Esophagus squamous epithelium (tissue), 5 donors: Measurements from ENCODE around the gene CYTH3. TPM values are rescaled to one million over a fixed set of nuclear protein-coding genes. Genes with fewer than 3 reads are reported as not detected.

Experiments
- DNase-seq: peaks from one replicate; lab custom pipeline; 2025; lab: John Stamatoyannopoulos, UW
- H3K27ac ChIP-seq, 4 donors: fragments of 200-600 bp; sonication (generic); one replicate each; pipeline ENCODE4 v1.5.1; 2016 to 2019; ENCODE audit warnings: mild to moderate bottlenecking in 1 of 4
- H3K27me3 ChIP-seq, 4 donors: fragments of 200-600 bp; sonication (generic); 1 replicate in 3 of 4; 2 replicates in 1 of 4; pipeline versions ENCODE4 v1.5.1 to v1.6.0; 2017 to 2021; ENCODE audit warnings: antibody characterized with exemption in 1 of 4
- H3K36me3 ChIP-seq, 3 donors: fragments of 200-600 bp; sonication (generic); one replicate each; pipeline ENCODE4 v1.5.1; 2016 to 2019
- H3K4me1 ChIP-seq, 3 donors: fragments of 200-600 bp; sonication (generic); one replicate each; pipeline ENCODE4 v1.5.1; 2017 to 2019
- H3K4me3 ChIP-seq, 4 donors: fragments of 200-600 bp; sonication (generic); 1 replicate in 3 of 4; 2 replicates in 1 of 4; pipeline ENCODE4 v1.5.1; 2016 to 2019; ENCODE audit warnings: mild to moderate bottlenecking in 2 of 4, moderate library complexity in 1 of 4
- H3K9me3 ChIP-seq, 3 donors: fragments of 200-600 bp; sonication (generic); one replicate each; pipeline ENCODE4 v1.5.1; 2016 to 2019
- POLR2A ChIP-seq, 4 donors: fragments of 450-650 bp; IDR thresholded peaks; one replicate each; pipeline ENCODE4 v1.6.1; 2017; ENCODE audit warnings: antibody characterized with exemption in 4 of 4, mild to moderate bottlenecking in 4 of 4, moderate library complexity in 3 of 4
- WGBS, 2 donors: methylation state at CpG; one replicate each; pipeline ENCODE4 v1.1.5; 2018; 5-methylcytosine and 5-hydroxymethylcytosine counted together
- intact Hi-C: fragments of 100-400 bp; cut with DNase I; formaldehyde crosslinking; loops from one replicate; pipeline ENCODE4 v1.15.0; 2022
- total RNA-seq, 4 donors: library from RNA; depleted of rRNA; stranded (reverse); fragments of >200 nt; gene quantifications; one replicate each; pipeline ENCODE4 v1.1.0, GENCODE V29; 2016
- TF ChIP-seq, protein P1 (sequence below), 6 experiments: fragments of 450-650 bp in 4 of 6; fragments of 200-600 bp in 2 of 6; sonication (generic) in 2 of 6; IDR thresholded peaks; one replicate each; pipeline ENCODE4 v1.5.1; 2016 to 2019; ENCODE audit warnings: antibody characterized with exemption in 6 of 6, mild to moderate bottlenecking in 4 of 6, moderate library complexity in 4 of 6
- donor health status: DM: yes; HTN: yes; CAD: no.

CYTH3 gene
- total RNA-seq, 4 donors from 2014 or later, result 11.5 to 27.7 (median 12.7) TPM

DNA sequence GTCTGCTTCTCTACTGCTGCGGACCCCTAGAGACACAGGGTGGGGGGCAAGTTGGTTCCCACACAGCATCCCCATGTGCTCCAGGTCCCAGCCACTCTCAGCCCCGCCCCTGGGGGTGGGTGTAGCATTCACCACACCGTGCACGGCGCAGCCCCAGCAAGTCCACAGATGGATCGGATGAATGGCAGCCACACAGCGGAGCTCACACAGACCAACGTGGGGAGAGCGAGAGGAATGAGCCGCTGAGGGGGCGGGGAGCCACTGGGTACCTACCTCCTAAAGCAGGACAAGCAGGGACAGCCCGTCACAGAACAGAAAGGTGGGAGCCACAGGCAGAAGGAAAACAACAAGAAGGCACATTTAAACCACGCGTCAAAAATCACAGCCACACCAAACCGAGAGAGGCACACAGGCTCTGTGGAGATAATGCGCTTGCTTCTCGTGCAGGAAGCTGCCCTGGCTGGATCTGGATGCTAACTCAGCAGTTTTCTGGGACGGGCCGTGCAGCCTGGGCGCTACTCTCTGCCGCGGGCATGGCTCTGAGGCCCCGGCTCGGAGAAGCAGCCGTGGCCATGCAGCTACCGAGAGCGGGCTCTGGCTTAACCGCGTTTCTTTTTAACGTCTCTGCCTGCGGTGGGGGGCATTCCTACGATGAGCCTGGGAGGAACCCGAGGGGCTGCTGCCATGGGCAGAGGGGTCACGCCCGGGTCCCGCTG, 102.5 kb downstream of the CYTH3 start:
- 88 to 93% methylated on average over 18 to 22 of the region's 36 CpGs for WGBS, 2 donors
- DNase-seq, result no peak
- Histone ChIP-seq H3K36me3 (peaks cover 0 to 84% (median 8%) of the 10 kb centered on the region in 3 donors), H3K4me1 (peaks cover 0 to 21% (median 7%) of the 10 kb centered on the region in 3 donors), H3K27me3 (no peaks in the 10 kb centered on the region), H3K4me3 (peak overlapping the region in 1 of 4 donors; percentile 1), H3K9me3 (no peaks in the 10 kb centered on the region), H3K27ac (no peak overlapping the region)
- TF ChIP-seq, protein P1, sequence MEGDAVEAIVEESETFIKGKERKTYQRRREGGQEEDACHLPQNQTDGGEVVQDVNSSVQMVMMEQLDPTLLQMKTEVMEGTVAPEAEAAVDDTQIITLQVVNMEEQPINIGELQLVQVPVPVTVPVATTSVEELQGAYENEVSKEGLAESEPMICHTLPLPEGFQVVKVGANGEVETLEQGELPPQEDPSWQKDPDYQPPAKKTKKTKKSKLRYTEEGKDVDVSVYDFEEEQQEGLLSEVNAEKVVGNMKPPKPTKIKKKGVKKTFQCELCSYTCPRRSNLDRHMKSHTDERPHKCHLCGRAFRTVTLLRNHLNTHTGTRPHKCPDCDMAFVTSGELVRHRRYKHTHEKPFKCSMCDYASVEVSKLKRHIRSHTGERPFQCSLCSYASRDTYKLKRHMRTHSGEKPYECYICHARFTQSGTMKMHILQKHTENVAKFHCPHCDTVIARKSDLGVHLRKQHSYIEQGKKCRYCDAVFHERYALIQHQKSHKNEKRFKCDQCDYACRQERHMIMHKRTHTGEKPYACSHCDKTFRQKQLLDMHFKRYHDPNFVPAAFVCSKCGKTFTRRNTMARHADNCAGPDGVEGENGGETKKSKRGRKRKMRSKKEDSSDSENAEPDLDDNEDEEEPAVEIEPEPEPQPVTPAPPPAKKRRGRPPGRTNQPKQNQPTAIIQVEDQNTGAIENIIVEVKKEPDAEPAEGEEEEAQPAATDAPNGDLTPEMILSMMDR (IDR thresholded peaks at IDR 0.05), result no peak
- no peak for TF ChIP-seq POLR2A (IDR thresholded peaks at IDR 0.05)
- intact Hi-C loops, result no loop called here

DNA sequence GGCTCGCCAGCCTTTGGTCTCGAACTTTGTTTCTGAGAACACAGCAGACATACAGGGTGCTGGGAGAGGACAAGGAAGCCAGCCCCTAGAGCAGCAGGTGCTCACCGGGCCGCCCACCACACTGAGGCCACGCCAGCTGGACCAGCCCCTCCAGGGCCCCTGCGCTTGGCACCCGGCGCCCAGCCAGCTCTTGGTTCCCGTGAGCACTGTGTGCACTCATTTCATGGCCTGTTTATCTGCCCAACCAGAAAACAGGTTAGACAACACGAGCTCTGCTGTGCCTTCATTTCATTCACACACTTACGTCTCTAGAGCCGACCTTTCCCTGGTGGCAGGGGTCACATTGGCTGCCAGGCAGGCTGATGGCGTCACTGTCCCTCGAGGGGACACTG, 104.0 kb downstream of the CYTH3 start:
- H3K27ac ChIP-seq, result no peak overlapping the region
- H3K36me3 ChIP-seq, result peaks cover 0 to 84% (median 14%) of the 10 kb centered on the region in 3 donors
- peaks cover 0 to 21% (median 7%) of the 10 kb centered on the region in 3 donors for H3K4me1 ChIP-seq
- TF ChIP-seq, protein P1 (IDR thresholded peaks at IDR 0.05), result no peak
- TF ChIP-seq POLR2A (IDR thresholded peaks at IDR 0.05), result no peak
- no peak for DNase-seq
- intact Hi-C loops, result no loop called here
- H3K27me3 ChIP-seq, result no peaks in the 10 kb centered on the region
- H3K4me3 ChIP-seq, result no peak overlapping the region
- no peaks in the 10 kb centered on the region for H3K9me3 ChIP-seq
- WGBS, 2 donors, result 69 to 86% methylated on average over 7 to 14 of the region's 14 CpGs

DNA sequence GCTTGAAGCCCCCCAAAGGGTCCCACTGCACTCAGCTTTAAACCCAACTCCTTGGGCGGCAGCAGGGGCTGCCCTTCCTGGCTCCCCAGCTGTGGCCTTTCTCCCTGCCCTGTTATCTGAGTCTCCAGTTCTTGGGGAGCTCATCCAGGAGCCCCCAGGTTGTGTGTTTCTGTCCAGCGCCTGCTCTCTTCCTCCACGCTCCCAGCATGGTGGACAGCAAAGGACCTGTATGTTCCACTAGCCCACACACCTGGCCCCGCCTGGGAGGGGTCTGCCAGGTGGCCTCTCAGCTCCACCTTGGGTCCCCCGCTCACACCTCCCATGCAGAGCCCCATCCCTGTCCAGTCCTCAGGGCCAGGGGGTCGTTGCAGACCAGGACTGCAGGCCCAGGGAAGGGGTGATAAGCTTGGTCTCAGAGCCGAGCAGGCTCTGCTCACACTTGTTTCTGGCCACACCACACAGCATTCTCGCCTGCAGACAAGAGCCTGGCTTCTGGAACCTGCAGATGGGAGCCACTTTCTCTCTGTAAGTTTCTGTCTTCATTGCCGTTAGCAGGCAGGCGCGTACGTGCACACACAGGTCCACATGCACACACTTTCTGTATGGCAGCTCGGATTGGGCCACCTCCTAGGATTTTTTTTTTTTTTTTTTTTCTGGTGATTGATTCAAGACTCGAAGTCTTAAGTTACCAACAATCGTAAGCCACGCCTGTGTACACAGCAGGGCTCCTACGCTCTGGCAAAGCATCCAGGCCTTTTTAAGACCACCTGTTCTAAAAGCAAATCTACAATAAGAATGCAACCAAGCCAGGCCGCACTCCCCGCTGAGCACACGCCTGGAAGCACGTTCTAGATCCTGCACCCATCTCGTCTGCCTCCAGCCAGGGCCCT, 104.6 kb downstream of the CYTH3 start:
- TF ChIP-seq POLR2A (IDR thresholded peaks at IDR 0.05), result no peak
- TF ChIP-seq, protein P1 (IDR thresholded peaks at IDR 0.05), result no peak
- no peak for DNase-seq
- Histone ChIP-seq H3K27ac (no peak overlapping the region), H3K9me3 (no peaks in the 10 kb centered on the region), H3K36me3 (peaks cover 3 to 84% (median 14%) of the 10 kb centered on the region in 3 donors), H3K27me3 (no peaks in the 10 kb centered on the region), H3K4me1 (peaks cover 0 to 24% (median 7%) of the 10 kb centered on the region in 3 donors), H3K4me3 (no peak overlapping the region)
- intact Hi-C loops, result no loop called here
- 52% methylated on average over 11 to 16 of the region's 22 CpGs for WGBS, 2 donors

DNA sequence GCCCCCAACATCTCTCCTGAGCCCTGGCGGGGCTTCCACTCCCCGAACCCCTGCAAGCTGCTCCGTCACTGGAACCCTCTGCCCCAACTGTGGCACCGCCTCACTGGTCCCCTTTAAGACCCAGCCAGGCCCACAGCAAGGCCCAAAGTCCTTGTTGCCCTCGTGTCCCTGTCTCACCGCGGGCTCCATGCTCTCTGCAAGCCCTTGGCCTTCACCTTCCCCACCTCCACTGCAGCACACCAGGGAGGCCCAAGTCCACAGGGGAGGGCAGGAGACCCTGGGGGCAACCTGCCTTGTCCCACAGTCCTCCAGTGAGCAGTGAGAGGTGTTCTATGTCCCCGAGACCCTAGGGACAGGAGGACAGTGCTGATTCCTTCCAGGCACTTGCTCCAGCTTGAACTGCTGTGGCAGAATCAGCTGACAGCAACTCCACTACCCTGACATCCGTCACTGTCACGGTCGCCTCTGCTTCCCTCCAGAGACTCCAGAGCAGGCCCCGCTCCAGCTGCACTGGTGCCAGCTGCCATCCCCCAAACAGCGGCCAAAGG, 105.3 kb downstream of the CYTH3 start:
- 76 to 77% methylated on average over 7 to 8 of the region's 13 CpGs for WGBS, 2 donors
- Histone ChIP-seq H3K4me1 (peaks cover 0 to 32% (median 8%) of the 10 kb centered on the region in 3 donors), H3K27ac (no peak overlapping the region), H3K9me3 (no peaks in the 10 kb centered on the region), H3K27me3 (no peaks in the 10 kb centered on the region), H3K4me3 (no peak overlapping the region), H3K36me3 (peaks cover 6 to 84% (median 17%) of the 10 kb centered on the region in 3 donors)
- TF ChIP-seq, protein P1 (IDR thresholded peaks at IDR 0.05), result no peak
- no peak for TF ChIP-seq POLR2A (IDR thresholded peaks at IDR 0.05)
- intact Hi-C loops, result no loop called here
- DNase-seq, result no peak
